ENCODE measurements around the gene STXBP1. TPM values are rescaled to one million over a fixed set of nuclear protein-coding genes. Genes with fewer than 3 reads are reported as not detected.

The STXBP1 gene
- total and polyA plus RNA-seq, 2 of the 8 experiments (the other 6 are each of a cell fraction or from before 2014, with no cell fraction given): 11.5 to 60.9 TPM

DNA sequence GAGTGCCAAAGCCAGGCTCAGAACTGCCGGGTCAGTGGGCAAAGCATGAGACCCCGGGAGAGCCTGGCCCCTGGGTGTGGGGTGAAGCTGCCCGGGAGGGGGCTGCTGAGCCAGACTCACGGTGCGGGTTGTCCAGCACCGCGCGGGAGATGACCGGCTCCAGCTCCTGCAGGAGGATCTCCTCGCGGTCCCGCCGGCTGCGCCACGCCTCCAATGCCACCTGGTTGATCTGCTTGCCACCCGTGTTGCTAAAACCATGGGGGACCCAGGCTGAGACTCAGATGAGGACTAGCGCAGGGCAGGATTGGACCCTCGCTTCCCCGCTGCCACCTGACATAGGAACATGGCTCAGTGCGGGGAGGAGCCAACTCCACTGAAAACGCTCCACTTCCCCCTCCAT lies 120.4 kb downstream of the STXBP1 start:
- H3K79me2 ChIP-seq (ENCODE audit: control insufficient read depth in 1 of 2, insufficient read depth in 2 of 2, low read length in 2 of 2): no peaks in the 10 kb centered on the region
- 0 out of 2 replicates have a peak, but pooled peaks cover 2% of the 10 kb centered on the region for H3K23me2 ChIP-seq (ENCODE audit: low read depth, low read length)
- H2BK20ac ChIP-seq (ENCODE audit: low read length): no peak overlapping the region
- no peak overlapping the region for H4K8ac ChIP-seq (ENCODE audit: extremely low read depth, insufficient read depth, low read length)
- DNase-seq (ENCODE audit: low read depth in 1 of 2, low spot score in 2 of 2) (no peak), FAIRE-seq (no peak)
- 95% methylated on average over 19 of the region's 21 CpGs; no CpG with 5 or more reads in 1 of the 2 experiments for WGBS, 2 experiments (ENCODE audit: extremely low coverage in 1 of 2, insufficient coverage in 1 of 2, insufficient read length in 1 of 2, insufficient replicate concordance in 2 of 2, low coverage in 1 of 2, low lambda C conversion rate in 2 of 2, missing lambda C conversion rate in 1 of 2)
- H2BK5ac ChIP-seq (ENCODE audit: low read depth, low read length): no peak overlapping the region
- H3K9ac ChIP-seq (replicated peaks in 1 of 4; ENCODE audit: extremely low read depth in 1 of 4, low read depth in 3 of 4, low read length in 3 of 4): no peak overlapping the region
- POLR2A ChIA-PET (ENCODE audit: partially characterized antibody): interaction anchor here (0.6 kb wide), 1 partner anchor 53 kb away, joined by 4 read pairs; the partner anchor contains the start of gene CDK9
- no peaks in the 10 kb centered on the region for H3K9me3 ChIP-seq (ENCODE audit: insufficient read depth in 2 of 2, low read depth in 1 of 2, low read length in 1 of 2)
- peaks cover 0 to 2% of the 10 kb centered on the region in 2 experiments for H4K20me1 ChIP-seq (replicated peaks in 1 of 2; ENCODE audit: control insufficient read depth in 1 of 2, insufficient read depth in 2 of 2, low read length in 2 of 2)
- no peak overlapping the region for H3K4me2 ChIP-seq (ENCODE audit: insufficient read depth in 1 of 2, low read depth in 2 of 2, low read length in 2 of 2)
- no peak overlapping the region for H2BK120ac ChIP-seq (replicated peaks; ENCODE audit: low read depth, low read length)
- no peak overlapping the region for H3K27ac ChIP-seq (ENCODE audit: low read depth, low read length)
- H3K18ac ChIP-seq (ENCODE audit: extremely low read depth, low read length): no peak overlapping the region
- no peak overlapping the region for H3K4me3 ChIP-seq (ENCODE audit: extremely low read depth in 1 of 4, insufficient read depth in 2 of 4, low read depth in 3 of 4, low read length in 4 of 4)
- no peaks in the 10 kb centered on the region for H3K79me1 ChIP-seq (ENCODE audit: low read depth, low read length)
- H3K14ac ChIP-seq (ENCODE audit: insufficient read length): no peak overlapping the region
- peaks cover 3 to 11% (median 6%) of the 10 kb centered on the region in 4 experiments; a peak in 6 of 7 replicates for H3K4me1 ChIP-seq (replicated peaks in 1 of 4; ENCODE audit: control insufficient read depth in 3 of 4, insufficient read depth in 4 of 4, low read length in 3 of 4)
- no peaks in the 10 kb centered on the region for H3K36me3 ChIP-seq (ENCODE audit: control insufficient read depth in 2 of 4, insufficient read depth in 4 of 4, low read length in 3 of 4)
- H3K23ac ChIP-seq (ENCODE audit: insufficient read length): no peak overlapping the region
- H4K91ac ChIP-seq (replicated peaks; ENCODE audit: insufficient read length, low read length): no peak overlapping the region
- no peak overlapping the region for H3K4ac ChIP-seq (replicated peaks; ENCODE audit: insufficient read length, low read depth, low read length)
- H2BK15ac ChIP-seq (ENCODE audit: low read length): no peak overlapping the region
- no peak overlapping the region for H2AFZ ChIP-seq (ENCODE audit: low read length)
- CTCF ChIA-PET (ENCODE audit: partially characterized antibody): interaction anchor here (0.6 to 5.0 kb wide), 13 partner anchors 16 to 243 kb away, joined by 3 to 34 read pairs (median 4); partner anchors contain the start of gene CFAP157
- no peaks in the 10 kb centered on the region for H3K27me3 ChIP-seq (replicated peaks in 1 of 4; ENCODE audit: control insufficient read depth in 3 of 4, extremely low read depth in 1 of 4, insufficient read depth in 3 of 4, low read length in 3 of 4)
- H3K56ac ChIP-seq (replicated peaks; ENCODE audit: insufficient read length, low read depth, low read length): no peak overlapping the region
- no peak overlapping the region for H2BK12ac ChIP-seq (ENCODE audit: low read depth, low read length)
- no peak overlapping the region for H2AK5ac ChIP-seq (ENCODE audit: low read depth, low read length)
- H4K5ac ChIP-seq (ENCODE audit: insufficient read length, low read depth, low read length): no peak overlapping the region
- TF ChIP-seq SIRT6 (IDR thresholded peaks at IDR 0.05; ENCODE audit: low read length) (no peak), SIX5 (IDR thresholded peaks at IDR 0.05; ENCODE audit: low read depth, low read length) (no peak), TBP (IDR thresholded peaks at IDR 0.05; ENCODE audit: low read depth, low read length) (no peak), NRF1 (IDR thresholded peaks at IDR 0.05; ENCODE audit: low read depth, low read length) (no peak), SIN3A (conservative IDR thresholded peaks at IDR 0.05 in 1 of 2, IDR thresholded peaks at IDR 0.05 in 1 of 2; ENCODE audit: low read depth in 1 of 2, low read length in 2 of 2) (no peak), CTCF (IDR thresholded peaks at IDR 0.05; ENCODE audit: control extremely low read depth in 1 of 3, insufficient read depth in 1 of 3, low read depth in 1 of 3, low read length in 3 of 3) (no peak), POLR2A (IDR thresholded peaks at IDR 0.05; ENCODE audit: control extremely low read depth in 1 of 2, low read depth in 2 of 2, low read length in 2 of 2) (no peak), TEAD4 (IDR thresholded peaks at IDR 0.05; ENCODE audit: low read depth, low read length) (no peak), SAP30 (IDR thresholded peaks at IDR 0.05; ENCODE audit: insufficient read depth, insufficient replicate concordance, low read length) (no peak), SRF (IDR thresholded peaks at IDR 0.05; ENCODE audit: low read depth, low read length) (no peak), MAFK (IDR thresholded peaks at IDR 0.05; ENCODE audit: low read depth, low read length) (no peak), SP2 (IDR thresholded peaks at IDR 0.05; ENCODE audit: low read length) (no peak)
